Small intestine (tissue), 7 donors: ENCODE measurements around the gene IGF2BP2. TPM values are rescaled to one million over a fixed set of nuclear protein-coding genes. Genes with fewer than 3 reads are reported as not detected.

Source experiments
- DNase-seq, 2 donors: peaks; one replicate each; pipeline versions ENCODE4 v3.0.0 to v3.0.0-alpha.2; 2013
- FAIRE-seq: peaks from 2 replicates; lab custom pipeline; 2012; peaks lifted over from hg19 to GRCh38; lab: Jason Lieb, UNC
- H3K27ac ChIP-seq, 3 donors: one replicate each; pipeline ENCODE4 v1.5.1; 2013; ENCODE audit warnings: low read length in 2 of 3, mild to moderate bottlenecking in 2 of 3, control low read depth in 1 of 3, inconsistent platforms in 1 of 3, low read depth in 1 of 3, moderate library complexity in 1 of 3
- H3K27me3 ChIP-seq, 3 donors: one replicate each; pipeline ENCODE4 v1.6.1; 2013; ENCODE audit warnings: low read length in 3 of 3, inconsistent platforms in 1 of 3; ENCODE audit not compliant: control insufficient read depth in 3 of 3, insufficient read depth in 3 of 3
- H3K36me3 ChIP-seq, 3 donors: one replicate each; pipeline ENCODE4 v1.6.1; 2013; ENCODE audit warnings: low read length in 3 of 3, inconsistent platforms in 1 of 3, low read depth in 1 of 3, mild to moderate bottlenecking in 1 of 3, moderate library complexity in 1 of 3; ENCODE audit not compliant: control insufficient read depth in 3 of 3, insufficient read depth in 2 of 3
- H3K4me1 ChIP-seq, 3 donors: one replicate each; pipeline ENCODE4 v1.6.1; 2013; ENCODE audit warnings: low read length in 2 of 3, inconsistent platforms in 1 of 3, low read depth in 1 of 3, mild to moderate bottlenecking in 1 of 3, moderate library complexity in 1 of 3; ENCODE audit not compliant: control insufficient read depth in 3 of 3, insufficient read depth in 2 of 3
- H3K4me3 ChIP-seq, 3 donors: one replicate each; pipeline ENCODE4 v1.5.1; 2013; ENCODE audit warnings: low read length in 3 of 3, control low read depth in 1 of 3, inconsistent platforms in 1 of 3, low read depth in 1 of 3, mild to moderate bottlenecking in 1 of 3, moderate library complexity in 1 of 3
- H3K9me3 ChIP-seq, 2 donors: one replicate each; pipeline ENCODE4 v1.6.1; 2013; ENCODE audit warnings: low read depth in 1 of 2, low read length in 1 of 2; ENCODE audit not compliant: control insufficient read depth in 2 of 2, insufficient read depth in 1 of 2
- WGBS, 3 donors: extraction: QIAGEN DNeasy Blood & Tissue Kit; methylation state at CpG; one replicate each; pipeline ENCODE4 v1.1.7; 2013; 5-methylcytosine and 5-hydroxymethylcytosine counted together
- polyA plus RNA-seq, 4 donors: library from polyadenylated mRNA; stranded (reverse) in 3 of 4; unstranded in 1 of 4; fragments of 200-250 nt in 3 of 4; fragments of 120-200 nt in 1 of 4; gene quantifications; one replicate each; pipeline versions ENCODE4 v1.2.1 to v1.2.3, GENCODE V29; 2013
- donor health status: healthy with polysubstance abuse.
- donor health status: control.
- donor health status: control.
- donor health status: Bipolar disorder and iron deficiency.
- donor health status: healthy.

The IGF2BP2 gene
- polyA plus RNA-seq, 4 donors, result 12.1 to 93.8 (median 22.9) TPM

GRCh38 chr3:185753354-185753753, 71.5 kb downstream of the IGF2BP2 start:
- peaks cover 0 to 32% (median 0%) of the 10 kb centered on the region in 3 donors for H3K36me3 ChIP-seq
- peaks cover 0 to 6% (median 3%) of the 10 kb centered on the region in 3 donors for H3K4me1 ChIP-seq
- H3K9me3 ChIP-seq, result peaks cover 0 to 13% of the 10 kb centered on the region in 2 donors
- no peak for FAIRE-seq
- DNase-seq, result no peak
- WGBS, 3 donors, result 70 to 89% (median 80%) methylated on average over 5 of the region's 5 CpGs
- H3K27me3 ChIP-seq, result no peaks in the 10 kb centered on the region
- no peak overlapping the region for H3K27ac ChIP-seq
- no peak overlapping the region for H3K4me3 ChIP-seq

- Histone ChIP-seq H3K27me3 (no peaks in the 10 kb centered on the region), H3K9me3 (peaks cover 0 to 13% of the 10 kb centered on the region in 2 donors), H3K4me3 (no peak overlapping the region), H3K4me1 (peaks cover 0 to 6% (median 3%) of the 10 kb centered on the region in 3 donors), H3K36me3 (peaks cover 0 to 23% (median 0%) of the 10 kb centered on the region in 3 donors), H3K27ac (peak overlapping the region in 1 of 3 donors; percentile 32)
- 41 to 60% (median 43%) methylated on average over 5 of the region's 5 CpGs for WGBS, 3 donors
- peak in 1 of 2 donors; percentile 49 for DNase-seq
- no peak for FAIRE-seq
Measured at GRCh38 chr3:185750702-185751101, 74.1 kb downstream of the IGF2BP2 start.

DNA sequence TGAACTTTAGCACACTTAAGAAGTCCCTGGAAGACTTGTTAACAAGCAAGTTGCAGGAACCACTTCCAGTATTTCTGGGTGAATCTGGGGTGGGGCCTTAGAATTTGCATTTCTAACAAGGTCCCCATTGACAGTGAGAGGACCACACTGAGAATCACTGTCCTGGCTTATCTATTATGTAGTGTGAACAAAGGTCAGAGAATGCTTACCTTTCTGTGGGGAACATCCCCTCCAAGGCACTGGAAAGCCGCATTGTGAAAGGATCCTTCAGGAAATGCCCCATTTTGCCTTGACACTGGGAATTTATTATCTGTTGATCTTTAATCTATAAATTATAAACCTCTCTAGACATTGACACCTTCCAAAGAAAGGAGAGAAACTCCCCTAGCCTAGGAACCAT, 74.8 kb downstream of the IGF2BP2 start:
- no peak for FAIRE-seq

DNA sequence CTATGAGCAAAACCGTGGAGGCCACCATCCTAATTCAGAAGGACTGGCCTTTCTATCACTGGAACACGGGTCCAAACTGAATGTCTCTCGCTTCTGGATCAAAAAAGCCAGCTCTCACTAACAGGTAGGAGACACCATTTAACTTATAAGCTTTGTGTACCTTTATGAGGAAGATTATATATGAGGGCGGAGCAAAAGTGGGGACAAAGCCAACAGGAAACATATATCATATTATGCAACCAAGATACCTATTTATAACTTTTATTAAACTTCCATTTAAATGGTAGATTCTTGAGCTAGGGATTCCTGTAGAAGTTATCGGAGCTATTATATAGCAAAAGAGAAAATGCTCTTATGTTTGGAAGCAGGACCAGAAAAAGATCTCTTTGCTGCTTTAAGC, 78.4 kb downstream of the IGF2BP2 start:
- Histone ChIP-seq H3K27me3 (no peaks in the 10 kb centered on the region), H3K4me3 (no peak overlapping the region), H3K4me1 (peaks cover 0 to 7% (median 6%) of the 10 kb centered on the region in 3 donors), H3K9me3 (peaks cover 0 to 7% of the 10 kb centered on the region in 2 donors), H3K27ac (no peak overlapping the region), H3K36me3 (peaks cover 0 to 10% (median 0%) of the 10 kb centered on the region in 3 donors)
- WGBS, 3 donors, result 60 to 69% (median 65%) methylated on average over 5 of the region's 5 CpGs
- FAIRE-seq, result no peak
- peak in 1 of 2 donors; percentile 59 for DNase-seq

More for the DNA sequence above, 74.8 kb downstream of the IGF2BP2 start:
- peaks cover 0 to 9% of the 10 kb centered on the region in 2 donors for H3K9me3 ChIP-seq
- peaks cover 0 to 17% (median 0%) of the 10 kb centered on the region in 3 donors for H3K36me3 ChIP-seq
- no peak overlapping the region for H3K4me3 ChIP-seq
- DNase-seq, result no peak
- peaks cover 0 to 7% (median 6%) of the 10 kb centered on the region in 3 donors for H3K4me1 ChIP-seq
- no peaks in the 10 kb centered on the region for H3K27me3 ChIP-seq
- peak overlapping the region in 1 of 3 donors; percentile 32 for H3K27ac ChIP-seq
- 84 to 96% (median 86%) methylated on average over 1 of the region's 1 CpG for WGBS, 3 donors

GRCh38 chr3:185744997-185745843, 79.6 kb downstream of the IGF2BP2 start:
- Histone ChIP-seq H3K4me1 (peaks cover 0 to 7% (median 4%) of the 10 kb centered on the region in 3 donors), H3K4me3 (no peak overlapping the region), H3K27me3 (no peaks in the 10 kb centered on the region), H3K27ac (no peak overlapping the region), H3K36me3 (peaks cover 0 to 2% (median 0%) of the 10 kb centered on the region in 3 donors), H3K9me3 (no peaks in the 10 kb centered on the region)
- 44 to 68% (median 59%) methylated on average over 12 of the region's 12 CpGs for WGBS, 3 donors
- no peak for FAIRE-seq
- no peak for DNase-seq

DNA sequence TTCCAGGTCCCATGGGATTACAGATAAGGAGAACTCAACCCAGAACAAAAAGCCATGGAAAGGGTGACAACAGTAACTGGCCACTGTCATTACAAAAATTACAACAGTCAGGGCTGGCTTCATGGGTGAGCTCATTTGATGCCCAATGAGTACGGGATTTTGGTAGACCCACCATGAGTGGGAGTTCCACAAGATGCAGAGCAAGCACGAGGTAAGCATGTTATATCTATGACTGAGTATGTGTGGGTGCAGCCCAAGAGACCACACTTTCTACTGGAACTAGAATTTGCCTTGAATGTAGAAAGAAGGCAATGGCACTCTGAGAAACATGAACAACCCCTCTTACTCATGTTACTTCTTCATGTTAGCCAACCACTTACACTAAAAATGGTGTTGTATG, 83.3 kb downstream of the IGF2BP2 start:
- H3K36me3 ChIP-seq, result peaks cover 0 to 2% (median 0%) of the 10 kb centered on the region in 3 donors
- FAIRE-seq (no peak), DNase-seq (no peak)
- H3K4me1 ChIP-seq, result peaks cover 0 to 14% (median 0%) of the 10 kb centered on the region in 3 donors
- WGBS, 3 donors, result 83 to 94% (median 89%) methylated on average over 2 of the region's 2 CpGs
- no peak overlapping the region for H3K27ac ChIP-seq
- H3K9me3 ChIP-seq, result no peaks in the 10 kb centered on the region
- no peak overlapping the region for H3K4me3 ChIP-seq
- no peaks in the 10 kb centered on the region for H3K27me3 ChIP-seq

DNA sequence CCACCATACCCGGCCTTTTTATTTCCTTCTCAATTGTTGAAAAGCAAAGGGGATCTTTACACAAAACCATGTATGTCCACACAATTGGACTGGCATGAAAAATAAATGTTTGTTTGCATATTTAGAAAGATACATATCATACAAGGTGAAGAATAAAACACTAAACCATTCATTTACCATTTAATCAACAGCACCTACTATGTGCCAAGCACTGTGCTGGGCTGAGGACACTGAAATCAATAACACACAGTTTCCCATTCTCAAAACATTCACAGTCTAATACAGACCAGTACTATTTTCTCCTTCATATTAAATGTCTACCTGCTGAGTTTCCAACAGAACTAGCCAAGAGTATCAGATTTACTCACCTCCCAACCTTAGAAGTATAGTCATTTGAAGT, 84.7 kb downstream of the IGF2BP2 start:
- Histone ChIP-seq H3K4me1 (peaks cover 0 to 15% (median 0%) of the 10 kb centered on the region in 3 donors), H3K4me3 (no peak overlapping the region), H3K9me3 (no peaks in the 10 kb centered on the region), H3K36me3 (peaks cover 0 to 2% (median 0%) of the 10 kb centered on the region in 3 donors), H3K27me3 (no peaks in the 10 kb centered on the region), H3K27ac (no peak overlapping the region)
- WGBS, 3 donors, result 80 to 96% (median 86%) methylated on average over 1 of the region's 1 CpG
- DNase-seq, result no peak
- FAIRE-seq, result no peak

DNA sequence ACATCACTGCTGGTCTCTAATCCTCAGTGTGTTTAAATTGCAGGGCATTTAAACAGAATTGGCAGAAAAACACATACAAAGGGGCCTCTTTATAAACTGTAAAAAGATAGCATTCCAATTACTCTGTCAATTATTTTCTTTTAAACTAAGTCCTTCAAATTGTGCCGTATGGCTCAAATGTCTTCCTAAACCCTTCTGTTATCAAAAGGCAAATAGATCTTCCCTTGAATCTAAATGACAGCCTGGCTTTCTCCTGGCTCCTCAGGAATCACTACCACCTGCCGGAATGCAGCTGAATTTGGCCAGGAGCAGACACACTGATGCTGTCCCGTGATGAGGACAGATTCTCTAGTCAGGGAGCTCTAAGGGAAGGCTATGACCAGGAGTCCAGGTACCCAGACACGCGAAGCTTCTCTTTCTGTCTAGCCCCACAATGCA, 85.6 kb downstream of the IGF2BP2 start:
- DNase-seq (no peak), FAIRE-seq (no peak)
- H3K27me3 ChIP-seq, result no peaks in the 10 kb centered on the region
- H3K9me3 ChIP-seq, result no peaks in the 10 kb centered on the region
- no peak overlapping the region for H3K4me3 ChIP-seq
- WGBS, 3 donors, result 60 to 74% (median 72%) methylated on average over 5 of the region's 5 CpGs
- H3K36me3 ChIP-seq, result peaks cover 0 to 2% (median 0%) of the 10 kb centered on the region in 3 donors
- H3K27ac ChIP-seq, result no peak overlapping the region
- H3K4me1 ChIP-seq, result peaks cover 0 to 15% (median 0%) of the 10 kb centered on the region in 3 donors
